Peyer's patch (tissue), 4 donors: ENCODE measurements around the gene SNRPD2.

Experiments
- CTCF ChIP-seq, 6 experiments: fragments of 450-650 bp in 4 of 6; fragments of 200-600 bp in 2 of 6; sonication (generic) in 1 of 6; IDR thresholded peaks; one replicate each; pipeline ENCODE4 v1.5.1; 2017 to 2019; ENCODE audit warnings: antibody characterized with exemption in 6 of 6, mild to moderate bottlenecking in 3 of 6, moderate library complexity in 1 of 6
- POLR2A ChIP-seq, 2 donors: fragments of 450-650 bp; IDR thresholded peaks; one replicate each; pipeline ENCODE4 v1.5.1; 2017; ENCODE audit warnings: antibody characterized with exemption in 2 of 2, mild to moderate bottlenecking in 2 of 2, moderate library complexity in 2 of 2

- TF ChIP-seq CTCF (IDR thresholded peaks at IDR 0.05) = peak in 5 of 6 experiments; percentile 15 to 48 (median 33)
- TF ChIP-seq POLR2A (IDR thresholded peaks at IDR 0.05) = peak in 1 of 2 donors; percentile 73
These were observed 25.6 kb upstream of the SNRPD2 start for GRCh38 chr19:45717131-45717982.
